KOPT-K1 (cell line): ENCODE measurements around the gene CLIC5.

Experiments
- H3K27ac ChIP-seq: fragments of 200-600 bp; sonication (generic); 2 replicates; pipeline ENCODE4 v1.5.1; 2016; ENCODE audit warnings: antibody characterized with exemption, mild to moderate bottlenecking, low read depth, low read length; ENCODE audit not compliant: poor library complexity, severe bottlenecking
- H3K36me3 ChIP-seq: fragments of 200-600 bp; sonication (generic); 2 replicates; pipeline ENCODE4 v1.5.1; 2017; ENCODE audit warnings: antibody characterized with exemption, mild to moderate bottlenecking, low read length, moderate library complexity; ENCODE audit not compliant: insufficient read depth
- H3K9me3 ChIP-seq: fragments of 200-600 bp; sonication (generic); 2 replicates; pipeline ENCODE4 v1.5.1; 2017; ENCODE audit warnings: antibody characterized with exemption, low read length, mild to moderate bottlenecking; ENCODE audit not compliant: insufficient read depth, poor library complexity, severe bottlenecking

The CLIC5 gene

DNA sequence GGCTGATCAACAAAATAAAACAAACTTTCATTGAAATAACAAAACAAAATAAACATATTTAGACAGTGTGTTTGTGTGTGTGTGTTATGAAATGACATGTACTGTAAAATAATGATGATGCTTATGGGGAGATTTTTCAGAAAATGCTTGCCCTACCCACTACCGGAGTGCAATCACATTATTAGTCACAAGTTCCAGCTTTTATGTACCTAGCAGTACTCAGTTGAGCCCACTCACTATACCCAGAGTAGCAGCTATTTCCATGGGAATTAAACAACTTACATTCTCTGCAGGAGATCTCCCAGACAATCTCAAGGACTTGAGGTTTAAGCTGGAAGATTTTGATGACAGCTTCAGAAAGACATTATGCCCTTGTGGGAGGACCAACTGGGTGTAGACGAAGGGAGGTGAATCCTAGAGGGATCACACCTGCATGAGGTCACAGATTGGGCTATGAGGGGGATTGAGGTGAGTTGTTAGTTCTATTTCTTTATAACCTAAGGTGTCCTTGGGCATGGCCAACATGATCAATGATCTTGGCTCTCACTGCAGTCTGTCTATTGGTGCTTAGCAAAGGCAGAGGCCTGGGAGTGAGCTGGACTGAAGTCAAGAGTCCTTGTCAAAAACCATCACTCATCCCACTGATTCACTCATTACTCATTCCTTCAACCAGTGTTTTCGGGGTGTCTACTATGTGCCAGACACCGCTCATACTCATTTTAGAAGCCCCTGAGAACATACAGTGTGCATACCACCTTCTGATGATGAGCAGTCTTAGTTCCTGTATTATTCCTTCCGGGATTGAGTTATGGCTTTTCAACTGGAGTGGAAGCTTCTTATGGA is 6.7 kb upstream of the CLIC5 start:
- no peaks in the 10 kb centered on the region for H3K9me3 ChIP-seq
- H3K27ac ChIP-seq: no peak overlapping the region
- H3K36me3 ChIP-seq: no peaks in the 10 kb centered on the region

DNA sequence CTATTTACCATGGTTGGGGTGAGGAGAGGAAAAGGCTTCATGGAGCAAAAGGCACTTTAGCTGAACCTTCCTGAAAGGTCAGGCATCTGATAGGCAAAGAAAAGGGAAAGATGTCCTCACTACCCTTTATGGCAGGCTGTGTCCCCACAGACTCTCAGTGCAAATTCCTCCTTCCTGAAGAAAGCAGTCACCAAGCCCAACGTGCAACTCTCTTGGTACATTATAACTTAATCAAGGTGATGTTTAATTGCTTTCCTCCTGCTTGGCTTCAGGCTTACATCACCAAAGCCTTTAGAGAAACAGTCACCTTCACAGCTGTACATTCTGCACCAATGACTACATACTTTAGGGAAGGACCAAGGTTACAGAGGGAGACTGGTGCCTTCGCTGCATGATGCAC is 2.1 kb upstream of the CLIC5 start:
- H3K9me3 ChIP-seq: no peaks in the 10 kb centered on the region
- H3K27ac ChIP-seq: no peak overlapping the region
- no peaks in the 10 kb centered on the region for H3K36me3 ChIP-seq

DNA sequence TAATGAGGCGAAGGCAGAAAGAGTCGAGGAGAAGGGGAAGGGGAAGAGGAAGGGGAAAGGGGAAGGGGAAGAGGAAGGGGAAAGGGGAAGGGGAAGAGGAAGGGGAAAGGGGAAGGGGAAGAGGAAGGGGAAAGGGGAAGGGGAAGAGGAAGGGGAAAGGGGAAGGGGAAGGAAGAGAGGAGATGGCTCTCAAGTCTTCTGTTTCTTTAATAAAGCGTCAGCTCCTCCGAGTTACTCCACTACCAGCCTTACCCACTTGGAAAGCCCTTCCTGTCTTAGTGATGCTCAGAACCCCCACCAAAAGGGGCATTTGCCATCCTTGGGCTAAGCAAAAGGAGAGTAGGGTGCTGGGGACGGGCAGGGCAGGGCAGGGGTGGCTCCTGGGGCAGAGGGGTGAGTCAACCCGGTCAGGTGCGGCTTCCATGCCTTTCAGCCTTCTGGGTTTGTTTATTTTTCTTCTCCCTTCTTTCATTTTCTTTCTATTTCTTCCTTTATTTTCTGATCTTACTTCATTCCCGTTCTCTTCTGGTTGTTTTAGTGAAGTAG is 476 bp upstream of the CLIC5 start:
- no peaks in the 10 kb centered on the region for H3K36me3 ChIP-seq
- H3K9me3 ChIP-seq: no peaks in the 10 kb centered on the region
- H3K27ac ChIP-seq: no peak overlapping the region

DNA sequence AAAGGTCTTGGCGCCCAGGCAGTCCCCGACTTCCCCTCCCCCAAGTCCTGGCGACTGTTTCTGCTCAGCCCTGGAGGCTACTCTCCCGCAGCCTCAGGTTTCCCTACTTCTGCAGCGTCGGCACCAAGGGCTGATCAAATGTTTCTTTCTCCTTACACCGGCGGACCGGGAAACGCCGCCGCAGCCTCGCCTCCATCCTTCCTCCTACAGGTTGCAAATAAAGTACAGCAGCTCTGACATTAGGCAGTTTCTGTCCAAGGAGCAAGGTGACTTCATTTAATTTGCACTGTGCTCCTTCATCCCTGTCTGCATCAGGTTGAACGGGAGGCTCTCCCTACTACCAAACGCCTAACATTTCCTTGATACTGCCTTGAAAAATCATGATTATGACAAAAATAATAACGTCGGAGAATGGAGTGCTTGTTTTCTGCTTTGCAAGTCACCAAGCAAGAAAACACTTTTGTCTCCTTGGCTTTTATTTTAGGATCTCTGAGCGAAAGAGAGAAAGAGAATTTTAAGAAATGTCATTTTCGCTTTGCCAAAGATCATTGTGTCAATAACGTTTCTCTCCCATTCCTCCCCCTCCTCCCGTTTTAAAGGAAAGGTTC is 1.0 kb downstream of the CLIC5 start:
- Histone ChIP-seq H3K36me3 (no peaks in the 10 kb centered on the region), H3K9me3 (no peaks in the 10 kb centered on the region), H3K27ac (peak overlapping the region; percentile 15)

DNA sequence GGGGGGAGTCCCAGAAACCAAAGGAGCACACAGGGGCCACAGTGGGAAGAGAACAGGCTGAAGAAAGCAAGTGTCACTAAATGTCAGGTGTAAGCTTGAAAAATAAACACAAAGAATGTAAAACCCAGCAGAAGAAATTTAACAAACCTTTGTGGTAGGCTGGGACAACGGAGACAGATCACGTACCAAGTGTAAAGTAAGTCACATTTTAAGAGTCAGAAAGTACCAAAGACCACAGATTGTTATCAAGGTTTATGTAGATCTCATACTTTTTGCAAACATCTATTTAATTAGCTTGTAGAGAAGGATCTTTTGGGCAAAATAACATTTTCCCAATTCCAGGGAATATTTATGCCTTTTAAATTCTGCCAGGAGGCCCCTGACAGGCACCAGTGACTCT is 1.6 kb downstream of the CLIC5 start:
- Histone ChIP-seq H3K9me3 (no peaks in the 10 kb centered on the region), H3K36me3 (no peaks in the 10 kb centered on the region), H3K27ac (peak overlapping the region; percentile 15)

DNA sequence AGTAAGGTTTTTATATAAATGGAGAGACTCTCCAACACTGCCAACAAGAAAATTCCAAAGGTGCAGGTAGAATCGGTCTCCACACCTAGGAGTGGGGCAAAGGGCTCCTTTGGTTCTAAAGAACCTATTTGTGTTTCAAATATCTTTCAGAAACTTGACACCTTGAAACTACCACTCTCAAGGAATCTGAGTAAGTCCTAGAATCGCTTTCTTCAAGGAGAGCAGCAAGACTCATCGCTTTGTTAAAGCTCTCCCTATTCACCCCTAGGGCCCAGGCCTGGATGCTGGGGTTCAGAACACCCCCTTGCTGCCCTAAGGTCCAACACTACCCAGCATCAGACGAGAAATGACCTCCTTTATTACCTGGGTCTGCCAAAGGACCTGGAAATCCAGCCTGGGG is 2.0 kb downstream of the CLIC5 start:
- Histone ChIP-seq H3K36me3 (no peaks in the 10 kb centered on the region), H3K9me3 (no peaks in the 10 kb centered on the region), H3K27ac (peak overlapping the region; percentile 15)

DNA sequence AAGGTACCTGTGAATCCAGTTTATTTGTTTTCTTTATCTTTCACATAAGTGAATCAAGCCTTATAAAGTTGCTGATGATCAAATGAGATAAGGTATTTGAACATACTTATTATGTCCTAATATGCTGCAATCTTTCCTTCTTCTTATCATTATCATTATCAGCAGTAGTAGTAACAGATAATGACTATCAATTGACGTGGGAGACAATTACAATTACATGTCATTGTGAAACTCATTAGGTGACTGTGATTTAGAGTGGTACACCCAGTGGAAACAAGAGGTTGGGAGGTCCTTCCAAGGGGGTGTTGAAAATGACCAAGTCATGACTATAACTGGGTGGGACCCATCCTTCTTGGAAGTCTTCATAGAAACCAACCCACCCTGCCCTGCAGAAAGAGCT is 2.8 kb downstream of the CLIC5 start:
- no peaks in the 10 kb centered on the region for H3K9me3 ChIP-seq
- H3K36me3 ChIP-seq: no peaks in the 10 kb centered on the region
- H3K27ac ChIP-seq: no peak overlapping the region

DNA sequence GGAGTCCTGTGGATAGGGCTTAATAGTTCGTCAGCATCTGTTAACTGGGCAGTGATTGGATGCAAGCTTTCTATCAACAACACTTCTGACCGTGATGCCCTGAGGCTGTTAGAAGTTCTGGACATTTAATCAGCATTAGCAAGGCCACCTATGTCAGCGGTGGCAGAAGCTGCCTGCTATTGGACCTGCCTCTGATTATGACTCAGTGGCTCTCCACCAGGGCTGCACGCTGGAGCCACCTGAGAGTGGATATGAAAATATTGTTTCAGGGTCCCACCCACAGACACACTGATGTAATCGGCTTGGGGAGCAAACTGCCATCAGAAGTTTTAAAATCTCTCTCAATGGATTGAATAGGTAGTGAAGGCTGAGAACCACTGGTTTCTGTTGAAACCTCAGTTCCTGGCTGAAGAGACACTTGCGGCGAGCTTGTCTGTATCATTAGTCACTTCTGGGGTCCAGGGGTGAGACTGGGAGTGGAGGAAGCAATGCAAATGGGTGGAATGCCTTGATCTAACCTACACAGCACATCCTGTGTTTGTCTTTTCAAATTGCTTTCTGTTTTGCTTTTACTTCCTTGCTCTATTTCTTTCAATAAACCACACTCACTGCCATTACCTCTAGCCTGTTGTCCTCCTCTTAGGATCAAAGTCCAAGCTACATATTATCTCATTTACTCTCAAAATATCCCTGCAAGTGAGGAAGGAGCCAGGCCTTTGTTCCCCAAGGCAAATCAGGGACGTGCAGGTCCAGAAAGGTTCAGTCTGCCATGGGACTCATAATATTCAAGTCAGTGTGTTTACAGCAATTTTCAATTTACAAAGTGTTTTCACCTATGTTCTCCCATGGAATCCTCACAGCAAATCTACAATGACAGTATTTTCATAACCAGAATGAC is 4.2 kb downstream of the CLIC5 start:
- Histone ChIP-seq H3K27ac (peak overlapping the region; percentile 78), H3K36me3 (no peaks in the 10 kb centered on the region), H3K9me3 (no peaks in the 10 kb centered on the region)

DNA sequence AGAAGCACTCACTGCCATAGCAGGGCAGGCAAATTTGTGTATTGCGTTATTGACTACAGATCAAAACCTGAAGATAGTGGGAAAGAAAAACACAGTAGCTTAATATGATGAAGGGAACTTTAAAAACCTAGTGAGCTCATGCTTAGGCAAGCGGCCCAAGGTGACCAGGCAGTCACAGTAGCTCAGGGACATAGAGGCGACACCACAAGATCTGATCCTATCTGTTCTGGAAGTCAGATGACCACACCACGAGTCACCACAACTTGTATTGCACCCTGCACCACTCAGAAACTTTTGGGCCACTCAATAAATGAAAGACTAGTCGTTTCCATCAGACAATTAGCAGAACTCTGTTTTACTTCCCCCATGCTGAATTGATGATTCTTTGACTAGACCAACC is 4.9 kb downstream of the CLIC5 start:
- Histone ChIP-seq H3K36me3 (no peaks in the 10 kb centered on the region), H3K27ac (peak overlapping the region; percentile 78), H3K9me3 (no peaks in the 10 kb centered on the region)

DNA sequence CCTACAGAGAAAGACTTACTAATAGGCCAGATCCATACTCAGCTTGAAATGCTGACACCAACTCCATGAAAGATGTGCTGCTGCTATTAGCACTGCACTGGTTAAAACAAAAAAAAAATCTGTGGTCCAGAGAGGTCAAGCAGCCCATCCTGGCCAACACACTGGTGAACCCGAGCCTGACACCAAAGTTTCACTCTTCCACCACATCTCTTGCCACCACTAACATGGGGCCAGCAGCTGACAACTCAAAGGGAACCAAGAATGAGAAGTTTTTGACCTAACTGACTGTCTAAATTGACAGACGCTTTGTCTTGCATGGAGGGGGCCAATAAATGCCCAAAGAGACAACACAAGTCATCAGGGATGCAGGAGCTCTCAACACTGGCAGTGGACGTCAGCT is 5.4 kb downstream of the CLIC5 start:
- Histone ChIP-seq H3K36me3 (no peaks in the 10 kb centered on the region), H3K27ac (peak overlapping the region; percentile 78), H3K9me3 (no peaks in the 10 kb centered on the region)

DNA sequence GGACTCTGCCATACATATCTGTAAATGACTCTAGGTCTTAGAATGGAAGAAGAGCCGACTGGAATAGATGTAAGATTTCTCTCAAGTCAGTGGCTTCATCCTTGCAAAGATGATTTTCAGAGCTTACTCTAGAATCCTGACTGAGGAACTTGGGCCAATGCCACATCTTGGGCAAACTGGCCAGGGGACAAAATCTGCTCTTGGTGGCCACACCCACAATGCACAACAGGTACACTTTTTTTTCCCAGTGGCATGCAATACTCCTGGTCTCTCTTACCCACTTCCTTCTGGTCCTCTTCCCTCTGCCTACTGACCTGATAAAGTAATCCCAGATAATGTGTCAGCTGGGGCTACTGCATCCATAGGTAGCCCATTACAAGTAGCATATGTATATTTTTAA is 13.4 kb downstream of the CLIC5 start:
- no peaks in the 10 kb centered on the region for H3K9me3 ChIP-seq
- no peaks in the 10 kb centered on the region for H3K36me3 ChIP-seq
- H3K27ac ChIP-seq: no peak overlapping the region

DNA sequence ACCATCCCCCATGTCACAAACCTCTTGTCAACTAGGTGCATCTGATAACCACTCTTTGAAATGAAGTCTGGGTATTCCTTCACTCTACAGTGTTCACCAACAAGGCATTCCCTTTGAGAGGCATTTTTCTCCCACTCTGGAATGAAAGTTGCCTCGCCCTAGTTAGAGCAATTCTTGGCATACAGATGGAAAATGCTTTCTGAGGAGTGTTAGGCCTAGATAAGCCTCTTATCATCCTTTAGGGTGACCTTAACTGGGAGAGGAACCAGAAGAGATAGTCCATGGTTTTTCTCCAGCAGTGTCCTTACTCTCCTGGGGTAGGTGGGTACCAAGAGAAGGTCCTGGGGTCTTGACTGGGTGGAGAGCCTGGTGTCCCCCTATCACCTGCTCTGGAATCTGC is 14.8 kb downstream of the CLIC5 start:
- no peaks in the 10 kb centered on the region for H3K9me3 ChIP-seq
- no peaks in the 10 kb centered on the region for H3K36me3 ChIP-seq
- no peak overlapping the region for H3K27ac ChIP-seq

DNA sequence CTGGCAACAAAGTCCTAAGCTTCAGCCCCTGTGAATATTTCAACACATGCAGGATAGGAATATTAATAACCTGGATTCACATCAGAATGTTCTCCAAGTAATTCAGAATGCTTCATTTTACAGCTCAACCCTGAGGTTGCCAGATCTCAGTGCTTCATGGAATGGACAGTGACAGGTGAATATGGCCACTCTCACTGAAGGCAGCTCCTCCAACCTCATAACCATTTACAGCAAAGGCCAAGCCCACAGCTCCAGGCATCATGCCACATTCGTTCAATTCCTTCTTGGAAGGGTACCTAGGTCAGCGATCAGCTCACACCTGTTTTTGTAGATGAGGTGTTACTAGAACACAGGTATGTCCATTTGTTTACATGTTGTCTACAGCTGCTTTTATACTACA is 17.1 kb downstream of the CLIC5 start:
- H3K27ac ChIP-seq: no peak overlapping the region
- H3K36me3 ChIP-seq: no peaks in the 10 kb centered on the region
- H3K9me3 ChIP-seq: no peaks in the 10 kb centered on the region

DNA sequence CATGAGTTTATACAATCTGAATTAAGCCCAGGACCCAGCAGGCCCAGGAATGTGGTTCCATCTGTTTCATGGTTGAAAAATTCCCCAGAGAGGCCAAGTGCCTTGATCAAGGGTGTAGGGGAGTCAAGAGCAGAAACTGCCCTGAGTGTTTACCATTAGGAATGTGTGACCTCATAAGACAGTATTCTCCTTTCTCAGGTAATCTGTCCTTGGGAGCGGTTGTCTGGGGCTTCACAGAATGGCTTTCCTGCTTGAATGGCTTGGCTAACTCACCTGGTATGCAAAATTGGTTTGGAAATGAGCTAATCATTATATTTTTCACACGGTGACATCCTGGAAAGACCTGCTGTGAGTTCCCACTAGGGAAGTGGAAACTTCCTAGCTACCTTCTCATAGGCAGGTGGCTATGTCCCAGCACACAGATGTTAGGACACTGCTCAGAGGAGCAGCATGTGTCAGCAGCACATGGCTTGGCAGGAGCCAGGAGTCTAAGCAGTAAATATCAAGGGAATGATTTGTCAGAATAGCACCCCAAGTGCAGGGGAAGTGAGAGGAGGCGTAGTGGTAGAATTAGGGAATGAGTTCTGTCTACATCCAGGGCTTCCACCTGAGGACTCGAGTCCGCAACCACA is 17.7 kb downstream of the CLIC5 start:
- H3K27ac ChIP-seq: no peak overlapping the region
- H3K9me3 ChIP-seq: no peaks in the 10 kb centered on the region
- no peaks in the 10 kb centered on the region for H3K36me3 ChIP-seq

DNA sequence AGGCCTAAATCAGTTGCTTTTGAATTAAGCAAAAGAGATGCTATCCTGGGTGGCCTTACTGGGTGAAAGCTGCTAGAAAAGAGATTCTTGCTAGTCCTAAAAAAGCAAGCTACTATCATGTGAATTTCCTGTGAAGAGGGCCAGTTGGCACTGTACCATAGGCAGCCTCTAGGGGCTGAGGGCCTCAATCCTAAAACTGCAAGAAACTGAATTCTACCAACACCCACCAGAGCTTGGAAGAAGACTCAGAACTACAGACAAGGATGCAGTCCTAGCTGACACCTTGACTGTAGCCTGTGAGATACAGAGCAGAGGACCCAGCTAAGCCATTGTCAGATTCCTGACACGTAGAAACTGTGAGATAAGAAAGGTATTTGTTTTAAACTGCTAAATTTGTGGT is 24.5 kb downstream of the CLIC5 start:
- Histone ChIP-seq H3K36me3 (no peaks in the 10 kb centered on the region), H3K27ac (no peak overlapping the region), H3K9me3 (no peaks in the 10 kb centered on the region)
